Measurements from ENCODE around the gene P2RX3.

GRCh38 chr11:57358543-57358961 lies 20.4 kb downstream of the P2RX3 start:
- TF ChIP-seq SPI1 (IDR thresholded peaks at IDR 0.05; ENCODE audit: low read depth, low read length) (no peak), POLR2A (IDR thresholded peaks at IDR 0.05; ENCODE audit: low read depth, low read length) (no peak), POLR2AphosphoS5 (IDR thresholded peaks at IDR 0.05; ENCODE audit: low read depth, low read length) (no peak), PAX5 (IDR thresholded peaks at IDR 0.05; ENCODE audit: insufficient read depth, low read length, severe bottlenecking) (no peak), POU2F2 (IDR thresholded peaks at IDR 0.05; ENCODE audit: low read depth, low read length) (no peak), TAF1 (IDR thresholded peaks at IDR 0.05; ENCODE audit: low read depth, low read length) (no peak)
